H1 (cell line): Measurements from ENCODE around the gene GOLGA6L10. TPM values are rescaled to one million over a fixed set of nuclear protein-coding genes. Genes with fewer than 3 reads are reported as not detected.
"Not testable (repeated sequence)": the region's sequence is repeated elsewhere in the genome, so short reads cannot be mapped to it uniquely, and the experiment has no call there.

Experiments
- CTCF ChIA-PET: fragments of 300-600 bp; sonication (Branson Sonifier 250); formaldehyde crosslinking; loops from one replicate; lab custom pipeline; 2021; ENCODE audit not compliant: partially characterized antibody; lab: Charles Lee
- POLR2A ChIA-PET: fragments of 300-600 bp; sonication (Branson Sonifier 250); formaldehyde crosslinking; loops from one replicate; lab custom pipeline; 2021; ENCODE audit warnings: inconsistent platforms; ENCODE audit not compliant: partially characterized antibody; lab: Charles Lee
- DNase-seq, 2 experiments: peaks; one replicate each; pipeline versions ENCODE4 v3.0.0 to v3.0.0-alpha.2; 2010 to 2022; ENCODE audit warnings: low spot score in 2 of 2, low read depth in 1 of 2, mixed read lengths in 1 of 2
- FAIRE-seq: peaks from 2 replicates; lab custom pipeline; 2011; peaks lifted over from hg19 to GRCh38; lab: Jason Lieb, UNC
- H2AFZ ChIP-seq: 2 replicates; pipeline ENCODE4 v1.8.1; 2012; ENCODE audit warnings: low read length, inconsistent platforms
- H2AK5ac ChIP-seq: 2 replicates; pipeline ENCODE4 v1.6.1; 2013; ENCODE audit warnings: low read depth, low read length
- H2BK120ac ChIP-seq: replicated peaks from 2 replicates; pipeline ENCODE3; 2013; ENCODE audit warnings: low read depth, low read length, inconsistent platforms
- H2BK12ac ChIP-seq: 2 replicates; pipeline ENCODE4 v1.6.1; 2013; ENCODE audit warnings: low read depth, low read length
- H2BK15ac ChIP-seq: 2 replicates; pipeline ENCODE4 v1.6.1; 2013; ENCODE audit warnings: low read length
- H2BK20ac ChIP-seq: 2 replicates; pipeline ENCODE4 v1.6.1; 2013; ENCODE audit warnings: low read length
- H2BK5ac ChIP-seq: 2 replicates; pipeline ENCODE4 v1.6.1; 2013; ENCODE audit warnings: low read depth, low read length
- H3K14ac ChIP-seq: 2 replicates; pipeline ENCODE4 v1.6.1; 2013; ENCODE audit warnings: inconsistent platforms; ENCODE audit not compliant: insufficient read length
- H3K18ac ChIP-seq: 2 replicates; pipeline ENCODE4 v1.6.1; 2013; ENCODE audit warnings: low read length; ENCODE audit errors: extremely low read depth
- H3K23ac ChIP-seq: 2 replicates; pipeline ENCODE4 v1.6.1; 2013; ENCODE audit warnings: inconsistent platforms; ENCODE audit not compliant: insufficient read length
- H3K23me2 ChIP-seq: 2 replicates; pipeline ENCODE4 v1.6.1; 2013; ENCODE audit warnings: low read depth, low read length
- H3K27ac ChIP-seq: 2 replicates; pipeline ENCODE4 v1.6.1; 2011; ENCODE audit warnings: low read depth, low read length, inconsistent platforms
- H3K27me3 ChIP-seq, 4 experiments: replicated peaks in 1 of 4; 1 replicate in 1 of 4; 2 replicates in 3 of 4; pipeline versions ENCODE4 v1.6.1 to v1.8.1; 2011 to 2013; ENCODE audit warnings: low read length in 3 of 4, mild to moderate bottlenecking in 3 of 4, inconsistent platforms in 2 of 4, mixed read lengths in 2 of 4, moderate library complexity in 1 of 4; ENCODE audit not compliant: control insufficient read depth in 3 of 4, insufficient read depth in 3 of 4; ENCODE audit errors: extremely low read depth in 1 of 4
- H3K36me3 ChIP-seq, 4 experiments: 2 replicates each; pipeline versions ENCODE4 v1.6.1 to v1.8.1; 2011 to 2013; ENCODE audit warnings: mild to moderate bottlenecking in 4 of 4, low read length in 3 of 4, moderate library complexity in 2 of 4, control low read depth in 1 of 4, inconsistent platforms in 1 of 4; ENCODE audit not compliant: insufficient read depth in 4 of 4, control insufficient read depth in 2 of 4
- H3K4ac ChIP-seq: replicated peaks from 2 replicates; pipeline ENCODE3; 2013; ENCODE audit warnings: low read length, low read depth, mixed read lengths, inconsistent platforms; ENCODE audit not compliant: insufficient read length
- H3K4me1 ChIP-seq, 4 experiments: replicated peaks in 1 of 4; 1 replicate in 1 of 4; 2 replicates in 3 of 4; pipeline versions ENCODE4 v1.6.1 to v1.8.1; 2011 to 2013; ENCODE audit warnings: low read length in 3 of 4, inconsistent platforms in 2 of 4, mixed read lengths in 1 of 4; ENCODE audit not compliant: insufficient read depth in 4 of 4, control insufficient read depth in 3 of 4
- H3K4me2 ChIP-seq, 2 experiments: 2 replicates each; pipeline versions ENCODE4 v1.6.1 to v1.8.1; 2011 to 2013; ENCODE audit warnings: low read depth in 2 of 2, low read length in 2 of 2, control low read depth in 1 of 2, inconsistent platforms in 1 of 2, mild to moderate bottlenecking in 1 of 2; ENCODE audit not compliant: insufficient read depth in 1 of 2
- H3K4me3 ChIP-seq, 4 experiments: fragments of 200-600, 300-600 bp in 1 of 4; sonication (generic), shearing (Covaris generic), sonication (Bioruptor Twin) in 1 of 4; 2 replicates each; pipeline versions ENCODE4 v1.5.1 to v1.8.1; 2011 to 2016; ENCODE audit warnings: low read length in 4 of 4, low read depth in 3 of 4, control low read depth in 2 of 4, inconsistent platforms in 2 of 4, mild to moderate bottlenecking in 2 of 4, mixed read lengths in 1 of 4, moderate library complexity in 1 of 4; ENCODE audit not compliant: insufficient read depth in 2 of 4; ENCODE audit errors: extremely low read depth in 1 of 4
- H3K56ac ChIP-seq: replicated peaks from 2 replicates; pipeline ENCODE3; 2013; ENCODE audit warnings: low read depth, mild to moderate bottlenecking, mixed read lengths, low read length, inconsistent platforms; ENCODE audit not compliant: insufficient read length
- H3K79me1 ChIP-seq: 2 replicates; pipeline ENCODE4 v1.6.1; 2013; ENCODE audit warnings: low read depth, low read length, control low read depth
- H3K79me2 ChIP-seq, 2 experiments: 2 replicates each; pipeline versions ENCODE4 v1.6.1 to v1.8.1; 2012 to 2013; ENCODE audit warnings: low read length in 2 of 2, mild to moderate bottlenecking in 2 of 2, inconsistent platforms in 1 of 2; ENCODE audit not compliant: insufficient read depth in 2 of 2, control insufficient read depth in 1 of 2
- H3K9ac ChIP-seq, 4 experiments: replicated peaks in 1 of 4; 1 replicate in 1 of 4; 2 replicates in 3 of 4; pipeline versions ENCODE4 v1.6.1 to v1.8.1; 2011 to 2013; ENCODE audit warnings: low read depth in 3 of 4, low read length in 3 of 4, control low read depth in 2 of 4, mild to moderate bottlenecking in 2 of 4, moderate library complexity in 2 of 4, inconsistent platforms in 1 of 4; ENCODE audit errors: extremely low read depth in 1 of 4
- H3K9me3 ChIP-seq, 2 experiments: 2 replicates each; pipeline versions ENCODE4 v1.6.1 to v1.8.1; 2012 to 2013; ENCODE audit warnings: mild to moderate bottlenecking in 2 of 2, moderate library complexity in 2 of 2, control low read depth in 1 of 2, inconsistent platforms in 1 of 2, low read depth in 1 of 2, low read length in 1 of 2, mixed read lengths in 1 of 2; ENCODE audit not compliant: insufficient read depth in 2 of 2
- H4K20me1 ChIP-seq, 2 experiments: replicated peaks in 1 of 2; 2 replicates each; pipeline versions ENCODE3 to v1.8.1; 2011 to 2013; ENCODE audit warnings: inconsistent platforms in 2 of 2, low read length in 2 of 2, mild to moderate bottlenecking in 1 of 2; ENCODE audit not compliant: insufficient read depth in 2 of 2, control insufficient read depth in 1 of 2
- H4K5ac ChIP-seq: 2 replicates; pipeline ENCODE4 v1.6.1; 2013; ENCODE audit warnings: low read length, low read depth, mixed read lengths, inconsistent platforms; ENCODE audit not compliant: insufficient read length
- H4K8ac ChIP-seq: 2 replicates; pipeline ENCODE4 v1.8.0; 2013; ENCODE audit warnings: mild to moderate bottlenecking, moderate library complexity, low read length, inconsistent platforms; ENCODE audit not compliant: insufficient read depth; ENCODE audit errors: extremely low read depth
- H4K91ac ChIP-seq: replicated peaks from 2 replicates; pipeline ENCODE3; 2013; ENCODE audit warnings: low read length, mixed read lengths, inconsistent platforms; ENCODE audit not compliant: insufficient read length
- CTCF ChIP-seq, 3 experiments: IDR thresholded peaks; 1 replicate in 2 of 3; 2 replicates in 1 of 3; pipeline versions ENCODE4 v1.5.1 to v1.6.1; 2011; ENCODE audit warnings: low read length in 3 of 3, mild to moderate bottlenecking in 3 of 3, inconsistent platforms in 2 of 3, low read depth in 1 of 3, moderate library complexity in 1 of 3; ENCODE audit not compliant: insufficient read depth in 1 of 3; ENCODE audit errors: control extremely low read depth in 1 of 3
- RAD21 ChIP-seq, 2 experiments: IDR thresholded peaks in 1 of 2; conservative IDR thresholded peaks in 1 of 2; 2 replicates each; pipeline ENCODE4 v1.6.1; 2011; ENCODE audit warnings: low read depth in 2 of 2, low read length in 2 of 2, improper control_type of control experiment in 1 of 2, inconsistent platforms in 1 of 2, mild to moderate bottlenecking in 1 of 2, moderate library complexity in 1 of 2
- WGBS, 2 experiments: shearing (Covaris generic) in 1 of 2; methylation state at CpG; one replicate each; pipeline versions ENCODE4 v1.1.6 to v1.1.7; 2013 to 2015; ENCODE audit warnings: low lambda C conversion rate in 2 of 2, mixed read lengths in 2 of 2, inconsistent platforms in 1 of 2, low coverage in 1 of 2, missing lambda C conversion rate in 1 of 2; ENCODE audit not compliant: insufficient replicate concordance in 2 of 2, insufficient coverage in 1 of 2, insufficient read length in 1 of 2; ENCODE audit errors: extremely low coverage in 1 of 2, missing lambda C conversion rate in 1 of 2; 5-methylcytosine and 5-hydroxymethylcytosine counted together
- polyA plus RNA-seq, 7 experiments: library from polyadenylated mRNA; depleted of rRNA in 3 of 7; stranded (reverse) in 5 of 7; unstranded in 2 of 7; fragments of >200 nt in 5 of 7; fragments of 200-250 nt in 2 of 7; gene quantifications; 1 replicate in 5 of 7; 2 replicates in 1 of 7; 4 replicates in 1 of 7; pipeline versions ENCODE4 v1.2.1 to v1.2.3, GENCODE V29; 2011 to 2013; ENCODE audit warnings: missing spikeins in 2 of 7, mixed read lengths in 2 of 7
- total RNA-seq: library from RNA; stranded (reverse); fragmentation: NEBNext Ultra II Directional; extraction: Animal tissue kit (Norgen Biotek cat#: 25700); gene quantifications from 2 replicates; pipeline ENCODE4 v1.2.1, GENCODE V29; 2021

The GOLGA6L10 gene
- total and polyA plus RNA-seq, 2 of the 8 experiments (the other 6 are each of a cell fraction or from before 2014, with no cell fraction given) = 0.91 to 4.0 TPM

GRCh38 chr15:82329039-82329438 is 20.2 kb downstream of the GOLGA6L10 start:
- H2BK20ac ChIP-seq, H4K8ac ChIP-seq, H4K5ac ChIP-seq, H2BK15ac ChIP-seq, H3K23ac ChIP-seq, H3K4ac ChIP-seq, H2BK120ac ChIP-seq, H3K4me1 ChIP-seq, H2BK12ac ChIP-seq, H3K4me2 ChIP-seq, H2BK5ac ChIP-seq, H4K91ac ChIP-seq, H3K79me2 ChIP-seq, H3K27ac ChIP-seq, H3K56ac ChIP-seq, H3K9me3 ChIP-seq, H3K36me3 ChIP-seq, CTCF ChIA-PET, H3K23me2 ChIP-seq, H2AK5ac ChIP-seq, H3K79me1 ChIP-seq, H3K4me3 ChIP-seq, H4K20me1 ChIP-seq, H2AFZ ChIP-seq, FAIRE-seq, H3K27me3 ChIP-seq, H3K9ac ChIP-seq, POLR2A ChIA-PET, H3K14ac ChIP-seq, H3K18ac ChIP-seq: not testable (repeated sequence)
- TF ChIP-seq CTCF (IDR thresholded peaks at IDR 0.05; ENCODE audit: control extremely low read depth in 1 of 3, insufficient read depth in 1 of 3, low read depth in 1 of 3, low read length in 3 of 3) (peak in 1 of 3 experiments; percentile 8; a peak in 1 of 4 replicates), RAD21 (IDR thresholded peaks at IDR 0.05 in 1 of 2, conservative IDR thresholded peaks at IDR 0.05 in 1 of 2; ENCODE audit: low read depth in 2 of 2, low read length in 2 of 2) (0 out of 4 replicates have a peak, but pooled peaks of 1 of the 2 experiments have one; percentile 1)
- DNase-seq = peak in 1 of 2 experiments; percentile 29
- WGBS, 2 experiments = no CpG with 5 or more reads among the region's 13 CpGs
